Measurements from ENCODE around the gene EFNA5.

DNA sequence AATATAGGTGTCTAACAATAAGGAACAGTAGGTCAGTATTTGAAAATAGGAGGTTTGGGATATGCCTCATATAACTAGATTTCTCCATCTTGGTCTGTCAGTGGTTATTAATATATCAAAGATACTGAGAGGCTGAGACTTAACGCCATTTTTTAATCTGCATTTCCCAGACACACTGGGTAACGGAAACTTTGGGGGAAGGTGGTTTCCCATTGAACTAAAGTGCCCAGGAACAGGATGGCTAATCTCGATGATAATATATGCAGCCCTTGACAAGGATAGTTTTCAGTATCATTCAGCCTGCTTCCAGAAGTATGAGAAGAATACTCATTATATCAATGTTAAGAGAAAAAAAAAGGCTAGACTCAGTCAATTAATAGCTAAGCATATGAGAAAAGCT lies 30.7 kb downstream of the EFNA5 start:
- TF ChIP-seq, protein P1, sequence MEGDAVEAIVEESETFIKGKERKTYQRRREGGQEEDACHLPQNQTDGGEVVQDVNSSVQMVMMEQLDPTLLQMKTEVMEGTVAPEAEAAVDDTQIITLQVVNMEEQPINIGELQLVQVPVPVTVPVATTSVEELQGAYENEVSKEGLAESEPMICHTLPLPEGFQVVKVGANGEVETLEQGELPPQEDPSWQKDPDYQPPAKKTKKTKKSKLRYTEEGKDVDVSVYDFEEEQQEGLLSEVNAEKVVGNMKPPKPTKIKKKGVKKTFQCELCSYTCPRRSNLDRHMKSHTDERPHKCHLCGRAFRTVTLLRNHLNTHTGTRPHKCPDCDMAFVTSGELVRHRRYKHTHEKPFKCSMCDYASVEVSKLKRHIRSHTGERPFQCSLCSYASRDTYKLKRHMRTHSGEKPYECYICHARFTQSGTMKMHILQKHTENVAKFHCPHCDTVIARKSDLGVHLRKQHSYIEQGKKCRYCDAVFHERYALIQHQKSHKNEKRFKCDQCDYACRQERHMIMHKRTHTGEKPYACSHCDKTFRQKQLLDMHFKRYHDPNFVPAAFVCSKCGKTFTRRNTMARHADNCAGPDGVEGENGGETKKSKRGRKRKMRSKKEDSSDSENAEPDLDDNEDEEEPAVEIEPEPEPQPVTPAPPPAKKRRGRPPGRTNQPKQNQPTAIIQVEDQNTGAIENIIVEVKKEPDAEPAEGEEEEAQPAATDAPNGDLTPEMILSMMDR (IDR thresholded peaks at IDR 0.05; ENCODE audit: low read depth, low read length, missing input control): no peak
- TF ChIP-seq SP1 (IDR thresholded peaks at IDR 0.05): no peak
- TF ChIP-seq, protein P2, sequence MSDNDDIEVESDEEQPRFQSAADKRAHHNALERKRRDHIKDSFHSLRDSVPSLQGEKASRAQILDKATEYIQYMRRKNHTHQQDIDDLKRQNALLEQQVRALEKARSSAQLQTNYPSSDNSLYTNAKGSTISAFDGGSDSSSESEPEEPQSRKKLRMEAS (IDR thresholded peaks at IDR 0.05): no peak
- TF ChIP-seq, protein P3, sequence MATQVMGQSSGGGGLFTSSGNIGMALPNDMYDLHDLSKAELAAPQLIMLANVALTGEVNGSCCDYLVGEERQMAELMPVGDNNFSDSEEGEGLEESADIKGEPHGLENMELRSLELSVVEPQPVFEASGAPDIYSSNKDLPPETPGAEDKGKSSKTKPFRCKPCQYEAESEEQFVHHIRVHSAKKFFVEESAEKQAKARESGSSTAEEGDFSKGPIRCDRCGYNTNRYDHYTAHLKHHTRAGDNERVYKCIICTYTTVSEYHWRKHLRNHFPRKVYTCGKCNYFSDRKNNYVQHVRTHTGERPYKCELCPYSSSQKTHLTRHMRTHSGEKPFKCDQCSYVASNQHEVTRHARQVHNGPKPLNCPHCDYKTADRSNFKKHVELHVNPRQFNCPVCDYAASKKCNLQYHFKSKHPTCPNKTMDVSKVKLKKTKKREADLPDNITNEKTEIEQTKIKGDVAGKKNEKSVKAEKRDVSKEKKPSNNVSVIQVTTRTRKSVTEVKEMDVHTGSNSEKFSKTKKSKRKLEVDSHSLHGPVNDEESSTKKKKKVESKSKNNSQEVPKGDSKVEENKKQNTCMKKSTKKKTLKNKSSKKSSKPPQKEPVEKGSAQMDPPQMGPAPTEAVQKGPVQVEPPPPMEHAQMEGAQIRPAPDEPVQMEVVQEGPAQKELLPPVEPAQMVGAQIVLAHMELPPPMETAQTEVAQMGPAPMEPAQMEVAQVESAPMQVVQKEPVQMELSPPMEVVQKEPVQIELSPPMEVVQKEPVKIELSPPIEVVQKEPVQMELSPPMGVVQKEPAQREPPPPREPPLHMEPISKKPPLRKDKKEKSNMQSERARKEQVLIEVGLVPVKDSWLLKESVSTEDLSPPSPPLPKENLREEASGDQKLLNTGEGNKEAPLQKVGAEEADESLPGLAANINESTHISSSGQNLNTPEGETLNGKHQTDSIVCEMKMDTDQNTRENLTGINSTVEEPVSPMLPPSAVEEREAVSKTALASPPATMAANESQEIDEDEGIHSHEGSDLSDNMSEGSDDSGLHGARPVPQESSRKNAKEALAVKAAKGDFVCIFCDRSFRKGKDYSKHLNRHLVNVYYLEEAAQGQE (IDR thresholded peaks at IDR 0.05): no peak
- TF ChIP-seq EGR1 (IDR thresholded peaks at IDR 0.05; ENCODE audit: low read depth in 2 of 2): no peak
- TF ChIP-seq YY1 (IDR thresholded peaks at IDR 0.05): no peak

Data from liver (tissue), 3 donors.